ENCODE measurements around the gene SLC41A2.

GRCh38 chr12:104956870-104957718, 996 bp downstream of the SLC41A2 start:
- TF ChIP-seq EP300 (IDR thresholded peaks at IDR 0.05) (no peak), CTCF (IDR thresholded peaks at IDR 0.05) (no peak), POLR2A (IDR thresholded peaks at IDR 0.05) (no peak)
